NCI-H1092 treated with DMSO at 0.1 percent for 48 hours (cell line): Measurements from ENCODE around the gene VAMP2.
"Not testable (repeated sequence)": the region's sequence is repeated elsewhere in the genome, so short reads cannot be mapped to it uniquely, and the experiment has no call there.

ENCODE experiments used
- DNase-seq: peaks from one replicate; lab custom pipeline; 2025; lab: John Stamatoyannopoulos, UW

VAMP2 gene

GRCh38 chr17:8176197-8176940 lies 13.6 kb upstream of the VAMP2 start, which contains the start of gene TMEM107:
Gene TMEM107 (minus strand): TSS chr17:8176380. CDS start chr17:8176286, 94 bp downstream.
- DNase-seq: peak; percentile 73

- no peak for DNase-seq
These were observed 13.0 kb upstream of the VAMP2 start for GRCh38 chr17:8175795-8176196.

GRCh38 chr17:8173871-8174322 lies 11.1 kb upstream of the VAMP2 start:
- no peak for DNase-seq

GRCh38 chr17:8173056-8173870 lies 10.5 kb upstream of the VAMP2 start:
- peak; percentile 91 for DNase-seq

- not testable (repeated sequence) for DNase-seq
These were observed 7.4 kb upstream of the VAMP2 start for GRCh38 chr17:8170186-8170585.

GRCh38 chr17:8167526-8167925 lies 4.8 kb upstream of the VAMP2 start:
- DNase-seq: no peak

- DNase-seq: no peak
These were observed 4.0 kb upstream of the VAMP2 start for GRCh38 chr17:8166731-8167130.

- DNase-seq: no peak
These were observed 2.0 kb upstream of the VAMP2 start for GRCh38 chr17:8164815-8165131.

GRCh38 chr17:8163978-8164814 lies 1.4 kb upstream of the VAMP2 start:
- DNase-seq: peak; percentile 38

GRCh38 chr17:8162997-8163977 lies 539 bp upstream of the VAMP2 start:
- DNase-seq: peak; percentile 39

- no peak for DNase-seq
These were observed 1.2 kb downstream of the VAMP2 start for GRCh38 chr17:8161289-8162232.

GRCh38 chr17:8160741-8161221 lies 2.0 kb downstream of the VAMP2 start:
- no peak for DNase-seq

GRCh38 chr17:8160224-8160577 lies 2.5 kb downstream of the VAMP2 start:
- DNase-seq: no peak

- DNase-seq: no peak
These were observed 3.1 kb downstream of the VAMP2 start for GRCh38 chr17:8159459-8160223.

GRCh38 chr17:8159032-8159400 lies 3.7 kb downstream of the VAMP2 start:
- DNase-seq: no peak

GRCh38 chr17:8158267-8159031 lies 4.3 kb downstream of the VAMP2 start:
- peak; percentile 33 for DNase-seq

GRCh38 chr17:8156246-8156992 lies 6.3 kb downstream of the VAMP2 start:
- DNase-seq: peak; percentile 98

- DNase-seq: no peak
These were observed 6.8 kb downstream of the VAMP2 start for GRCh38 chr17:8155996-8156245.
